Islet of Langerhans (tissue), 1 donor: ENCODE measurements around the gene PHLPP1.
"Not testable (repeated sequence)": the region's sequence is repeated elsewhere in the genome, so short reads cannot be mapped to it uniquely, and the experiment has no call there.

Source experiments
- FAIRE-seq: peaks from one replicate; lab custom pipeline; 2011; peaks lifted over from hg19 to GRCh38; lab: Jason Lieb, UNC

The PHLPP1 gene

DNA sequence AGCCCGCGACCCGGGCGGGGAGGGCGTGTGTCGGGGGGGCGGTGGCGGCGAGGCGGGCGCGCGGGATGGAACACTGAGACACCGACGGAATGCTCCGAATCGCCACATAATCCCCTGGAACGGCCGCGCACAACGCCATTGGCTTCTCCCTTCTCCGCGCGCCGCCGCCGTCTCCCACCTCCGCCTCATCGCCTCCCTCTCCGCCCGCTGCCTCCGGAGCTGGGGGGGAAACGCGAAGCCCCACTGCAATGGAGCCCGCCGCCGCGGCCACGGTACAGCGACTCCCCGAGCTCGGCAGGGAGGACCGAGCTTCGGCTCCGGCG, at the start of gene PHLPP1:
Gene PHLPP1, plus strand, starts transcription at position 106 of the 323 bp plus-strand sequence. Its CDS starts 143 bp downstream, at position 249.
- FAIRE-seq: no peak

DNA sequence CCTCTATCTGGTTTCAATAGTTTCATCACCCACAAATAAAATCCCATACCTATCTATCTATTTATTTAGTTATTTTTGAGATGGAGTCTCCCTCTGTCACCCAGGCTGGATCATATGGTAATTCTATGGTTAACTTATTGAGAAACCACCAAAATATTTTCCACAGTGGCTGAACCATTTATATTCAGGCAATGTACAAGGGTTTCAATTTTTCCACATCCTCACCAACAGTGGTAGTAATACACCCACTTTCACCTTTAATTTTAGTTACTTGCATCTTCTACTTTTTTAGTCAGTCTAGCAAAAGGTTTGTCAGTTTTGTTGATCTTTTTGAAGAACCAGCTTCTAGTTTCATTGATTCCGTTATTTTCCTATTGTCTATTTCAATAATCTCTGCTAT, 46.1 kb upstream of the PHLPP1 start:
- FAIRE-seq: no peak

- FAIRE-seq: no peak
These were observed 44.8 kb upstream of the PHLPP1 start for GRCh38 chr18:62670573-62670972.

- no peak for FAIRE-seq
These were observed 42.7 kb upstream of the PHLPP1 start for GRCh38 chr18:62672600-62672999.

DNA sequence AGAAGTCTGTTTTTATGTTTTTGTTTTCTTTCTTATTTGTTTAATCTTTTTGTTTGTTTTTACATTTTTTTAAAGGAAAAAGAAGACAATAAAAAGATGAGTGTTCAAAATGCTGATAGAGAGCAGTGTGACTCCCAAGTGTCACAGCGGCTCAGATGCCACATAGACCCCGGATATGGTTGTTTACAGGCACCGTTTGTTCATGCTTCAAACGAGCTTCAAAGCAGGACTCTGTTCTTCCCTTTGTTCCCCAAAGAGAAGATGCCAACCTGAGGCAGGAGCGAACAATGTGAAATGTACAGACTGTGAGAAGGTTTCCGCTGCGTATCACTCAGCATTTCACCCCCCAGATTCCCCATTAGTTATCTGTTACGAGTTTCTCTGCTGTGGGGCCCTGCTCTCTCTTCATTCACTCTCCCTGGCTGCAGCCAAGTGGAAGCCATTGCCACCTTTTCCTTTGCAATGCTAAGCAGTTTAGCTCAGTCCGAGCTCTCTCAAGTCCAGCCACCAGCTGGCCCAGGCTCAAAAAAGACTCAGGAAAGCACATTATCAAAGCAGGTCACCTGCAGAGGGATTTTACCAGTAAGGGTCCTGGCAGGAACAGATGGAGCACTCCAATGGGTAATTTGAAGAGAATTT, 36.4 kb upstream of the PHLPP1 start:
- no peak for FAIRE-seq

DNA sequence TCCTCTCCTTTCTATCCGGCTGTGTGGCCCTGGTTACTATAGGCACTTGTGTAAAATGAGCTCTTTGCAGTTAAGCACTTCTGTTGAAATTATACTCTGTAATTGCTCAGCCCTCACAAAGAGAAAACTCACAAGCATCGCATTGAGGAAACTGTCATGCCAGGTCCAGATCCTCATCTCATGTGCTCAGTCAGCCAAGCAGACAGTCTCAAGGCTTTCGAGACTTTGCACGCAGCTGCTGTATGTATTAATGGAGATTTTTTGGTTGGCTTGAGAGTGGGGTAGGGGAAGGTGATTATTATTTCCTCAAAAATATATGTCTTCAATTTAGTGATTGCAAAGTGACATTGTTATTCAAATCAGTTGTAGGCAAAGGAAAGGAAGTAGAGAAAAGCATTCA, 33.0 kb upstream of the PHLPP1 start:
- FAIRE-seq: no peak

DNA sequence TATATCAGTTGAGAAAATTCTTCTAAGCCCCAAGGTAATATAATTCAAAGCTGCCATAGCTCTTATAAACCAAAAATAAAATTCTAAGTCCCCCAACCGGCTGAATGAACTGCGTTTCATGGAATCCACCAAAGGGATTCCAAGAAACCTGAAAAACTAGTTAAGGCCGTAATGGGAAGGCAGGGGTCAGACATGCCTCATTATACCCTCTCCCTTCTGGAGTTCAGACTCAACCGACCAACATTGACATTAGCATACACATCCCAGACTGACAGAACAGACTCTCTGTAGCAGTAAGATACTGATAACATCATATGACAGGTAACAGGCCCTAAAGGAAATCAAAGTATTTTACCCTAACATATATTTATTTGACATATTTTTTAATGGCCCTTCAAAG, 31.4 kb upstream of the PHLPP1 start:
- FAIRE-seq: no peak

DNA sequence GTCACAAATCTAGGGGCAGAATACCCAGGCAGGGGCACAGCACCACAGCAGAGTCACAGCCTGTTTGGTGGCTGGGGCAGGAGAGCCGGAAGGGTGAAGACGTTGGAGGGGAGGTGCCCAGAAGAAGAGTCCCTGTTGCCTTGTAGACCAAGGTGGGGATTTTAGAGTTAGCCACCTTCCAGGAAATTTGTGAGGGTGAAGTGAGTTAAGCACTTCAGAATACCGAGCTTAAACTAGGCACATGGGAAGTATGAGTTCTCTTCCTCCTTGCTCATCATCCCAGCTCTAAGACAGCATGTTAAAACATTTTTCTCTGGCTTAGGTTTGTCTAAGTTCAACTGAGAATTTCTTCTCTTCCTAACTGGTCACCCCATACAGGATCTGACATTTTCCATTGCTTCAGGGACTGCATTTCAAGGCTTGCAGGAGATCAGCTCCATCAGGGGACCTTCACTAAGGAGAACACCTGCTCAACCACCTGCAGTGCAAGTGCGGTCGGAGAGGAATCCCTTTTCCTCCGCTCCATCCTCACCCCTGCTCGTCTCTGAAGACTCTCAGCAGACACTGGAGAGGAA, 26.5 kb upstream of the PHLPP1 start:
- FAIRE-seq: no peak

GRCh38 chr18:62690236-62690815, 25.0 kb upstream of the PHLPP1 start:
- no peak for FAIRE-seq

DNA sequence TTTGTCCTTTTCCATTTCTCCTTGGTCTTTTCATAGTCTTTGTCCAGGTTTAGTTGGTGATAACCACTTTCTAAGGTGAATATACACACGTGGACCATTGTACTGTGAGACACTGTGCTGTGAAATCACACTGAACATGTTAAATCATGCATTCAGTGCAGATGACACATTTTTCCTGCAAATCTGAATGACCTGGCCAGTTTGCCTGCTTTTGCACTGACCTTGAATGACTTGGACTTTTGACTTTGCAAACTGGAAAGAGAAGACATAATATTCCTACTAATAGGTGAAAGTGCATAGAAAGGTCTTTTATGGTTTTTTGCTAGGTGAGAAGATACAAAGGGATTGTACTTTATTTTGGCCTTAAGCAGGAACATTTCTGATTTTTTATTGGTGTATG, 21.7 kb upstream of the PHLPP1 start:
- FAIRE-seq: no peak

- FAIRE-seq: no peak
These were observed 17.7 kb upstream of the PHLPP1 start for GRCh38 chr18:62697636-62698035.

- FAIRE-seq: no peak
These were observed 13.1 kb upstream of the PHLPP1 start for GRCh38 chr18:62702259-62702658.

DNA sequence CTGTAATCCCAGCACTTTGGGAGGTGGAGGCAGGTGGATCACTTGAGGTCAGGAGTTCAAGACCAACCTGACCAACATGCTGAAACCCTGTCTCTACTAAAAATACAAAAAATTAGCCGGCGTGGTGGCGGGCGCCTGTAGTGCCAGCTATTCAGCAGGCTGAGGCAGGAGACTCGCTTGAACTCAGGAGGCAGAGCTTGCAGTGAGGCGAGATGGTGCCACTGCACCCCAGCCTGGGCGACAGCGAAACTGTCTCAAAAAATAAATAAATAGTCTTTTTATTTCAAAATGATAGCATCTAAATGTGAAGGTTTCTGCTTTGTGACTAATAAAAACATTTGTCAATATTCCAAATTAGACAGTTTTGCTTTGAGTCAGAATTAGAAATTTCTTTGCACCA, 8.5 kb upstream of the PHLPP1 start:
- not testable (repeated sequence) for FAIRE-seq

DNA sequence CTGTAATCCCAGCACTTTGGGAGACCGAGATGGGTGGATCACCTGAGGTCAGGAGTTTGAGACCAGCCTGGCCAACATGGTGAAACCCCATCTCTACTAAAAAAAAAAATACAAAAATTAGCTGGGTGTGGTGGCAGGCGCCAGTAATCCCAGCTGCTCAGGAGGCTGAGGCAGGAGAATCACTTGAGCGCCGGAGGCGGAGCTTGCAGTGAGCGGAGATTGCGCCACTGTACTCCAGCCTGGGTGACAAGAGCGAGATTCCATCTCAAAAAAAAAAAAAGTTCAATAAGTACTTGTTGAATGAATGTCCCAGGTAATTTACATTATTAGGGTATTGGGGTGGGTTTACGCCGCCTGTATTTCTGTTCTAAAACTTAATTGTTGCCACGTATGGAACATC, 5.4 kb upstream of the PHLPP1 start:
- not testable (repeated sequence) for FAIRE-seq

- no peak for FAIRE-seq
These were observed 4.9 kb upstream of the PHLPP1 start for GRCh38 chr18:62710417-62710816.

DNA sequence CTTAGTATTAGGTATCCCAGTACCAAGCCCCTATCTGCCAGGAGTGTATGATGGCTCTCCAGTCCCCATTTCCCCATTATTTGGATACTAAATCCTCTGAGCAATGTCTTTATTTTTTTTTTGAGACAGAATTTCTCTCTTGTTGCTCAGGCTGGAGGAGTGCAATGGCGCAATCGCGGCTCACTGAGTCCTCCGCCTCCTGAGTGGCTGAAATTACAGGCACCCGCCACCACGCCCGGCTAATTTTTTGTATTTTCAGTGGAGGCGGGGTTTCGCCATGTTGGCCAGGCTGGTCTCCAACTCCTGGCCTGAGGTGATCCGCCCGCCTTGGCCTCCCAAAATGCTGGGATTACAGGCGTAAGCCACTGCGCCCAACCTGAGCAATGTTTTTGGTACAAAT, 3.6 kb upstream of the PHLPP1 start:
- no peak for FAIRE-seq

DNA sequence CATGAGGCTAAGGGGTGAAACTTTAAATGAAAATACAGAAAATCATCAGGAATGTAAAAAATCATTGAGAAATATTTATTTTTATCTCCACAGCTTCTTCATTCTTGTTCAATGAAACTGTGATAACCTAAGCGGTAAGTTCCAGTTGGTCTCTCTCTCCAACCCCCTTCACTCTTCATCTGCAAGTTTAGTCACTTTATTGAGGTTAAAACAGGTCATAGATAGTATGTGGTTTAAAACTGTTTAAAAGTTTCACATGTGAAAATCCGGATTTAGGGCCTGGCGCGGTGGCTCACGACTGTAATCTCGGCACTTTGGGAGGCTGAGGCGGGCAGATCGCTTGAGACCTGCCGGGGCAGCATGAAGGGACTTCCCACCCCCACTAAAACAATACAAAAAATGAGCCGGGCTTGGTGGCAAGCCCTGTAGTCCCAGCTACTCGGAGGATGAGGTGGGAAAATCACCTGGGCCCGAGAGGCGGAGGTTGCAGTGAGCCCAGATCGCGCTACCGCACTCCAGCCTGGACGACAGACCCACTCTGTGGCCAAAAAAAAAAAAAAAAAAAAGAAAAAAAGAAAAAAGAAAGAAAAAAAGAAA, 1.6 kb upstream of the PHLPP1 start:
- FAIRE-seq: no peak

DNA sequence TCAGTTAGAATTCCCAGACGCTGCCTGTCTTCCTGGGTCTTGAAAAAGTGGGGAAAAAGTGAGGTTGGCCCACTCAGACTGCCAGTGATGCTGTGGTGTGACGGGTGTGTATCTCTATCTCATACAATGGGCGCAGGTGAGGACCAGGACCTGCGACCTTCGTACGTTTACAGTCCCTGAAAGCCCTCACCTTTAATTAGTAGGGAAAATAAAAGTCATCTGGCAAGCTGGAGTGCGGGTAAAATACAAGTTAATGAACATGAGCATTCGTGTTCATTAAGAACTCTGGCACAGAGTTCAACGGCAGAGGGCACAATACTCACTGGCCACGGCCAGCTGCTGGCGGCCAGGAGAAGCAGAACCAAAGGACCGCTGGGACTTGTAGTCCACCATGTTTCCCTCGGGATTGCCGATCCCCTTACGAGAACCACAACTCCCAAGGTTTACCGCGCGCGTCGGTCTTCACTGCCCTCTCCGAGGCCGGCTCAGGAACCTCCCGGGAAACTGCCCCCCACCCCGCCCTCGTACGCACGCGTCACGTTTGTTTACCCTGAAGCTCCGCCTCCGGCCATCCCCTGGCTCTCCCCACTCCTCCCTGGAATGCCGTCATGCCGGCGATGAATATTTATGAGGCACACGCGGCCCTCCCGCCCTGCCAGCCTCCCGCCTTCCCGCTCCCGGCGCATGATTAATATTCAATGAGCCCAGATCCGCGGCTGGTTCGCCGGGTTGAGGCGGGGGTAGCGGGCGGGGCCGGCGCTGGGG, 488 bp upstream of the PHLPP1 start:
- peak; percentile 92 for FAIRE-seq

DNA sequence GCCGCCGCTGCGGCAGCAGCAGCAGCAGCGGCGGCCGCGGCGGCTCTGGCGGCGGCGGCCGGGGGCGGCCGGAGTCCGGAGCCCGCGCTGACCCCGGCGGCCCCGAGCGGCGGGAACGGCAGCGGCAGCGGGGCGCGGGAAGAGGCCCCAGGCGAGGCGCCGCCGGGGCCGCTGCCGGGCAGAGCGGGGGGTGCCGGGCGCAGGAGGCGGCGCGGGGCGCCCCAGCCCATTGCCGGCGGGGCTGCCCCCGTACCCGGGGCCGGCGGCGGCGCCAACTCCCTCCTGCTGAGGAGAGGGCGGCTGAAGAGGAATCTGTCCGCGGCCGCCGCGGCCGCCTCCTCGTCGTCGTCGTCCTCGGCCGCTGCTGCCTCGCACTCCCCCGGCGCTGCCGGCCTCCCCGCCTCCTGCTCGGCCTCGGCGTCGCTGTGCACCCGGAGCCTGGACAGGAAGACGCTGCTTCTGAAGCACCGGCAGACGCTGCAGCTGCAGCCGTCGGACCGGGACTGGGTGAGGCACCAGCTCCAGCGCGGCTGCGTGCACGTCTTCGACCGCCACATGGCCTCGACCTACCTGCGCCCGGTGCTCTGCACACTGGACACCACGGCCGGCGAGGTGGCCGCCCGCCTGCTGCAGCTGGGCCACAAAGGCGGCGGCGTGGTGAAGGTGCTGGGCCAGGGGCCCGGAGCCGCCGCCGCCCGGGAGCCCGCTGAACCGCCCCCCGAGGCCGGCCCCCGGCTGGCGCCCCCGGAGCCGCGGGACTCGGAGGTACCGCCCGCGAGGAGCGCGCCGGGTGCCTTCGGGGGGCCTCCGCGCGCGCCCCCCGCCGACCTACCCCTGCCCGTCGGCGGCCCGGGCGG, 646 bp downstream of the PHLPP1 start:
- no peak for FAIRE-seq

DNA sequence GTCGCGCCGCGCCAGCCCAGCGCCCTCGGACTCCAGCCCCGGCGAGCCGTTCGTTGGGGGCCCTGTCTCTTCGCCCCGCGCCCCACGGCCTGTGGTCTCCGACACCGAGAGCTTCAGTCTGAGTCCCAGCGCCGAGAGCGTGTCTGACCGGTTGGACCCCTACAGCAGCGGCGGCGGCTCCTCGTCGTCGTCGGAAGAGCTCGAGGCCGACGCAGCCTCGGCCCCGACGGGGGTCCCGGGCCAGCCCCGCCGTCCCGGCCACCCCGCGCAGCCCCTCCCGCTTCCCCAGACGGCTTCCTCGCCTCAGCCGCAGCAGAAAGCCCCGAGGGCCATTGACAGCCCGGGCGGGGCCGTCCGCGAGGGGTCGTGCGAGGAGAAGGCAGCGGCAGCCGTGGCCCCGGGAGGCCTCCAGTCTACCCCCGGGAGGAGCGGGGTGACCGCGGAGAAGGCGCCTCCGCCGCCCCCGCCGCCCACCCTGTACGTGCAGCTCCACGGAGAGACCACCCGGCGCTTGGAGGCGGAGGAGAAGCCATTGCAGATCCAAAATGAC, 1.4 kb downstream of the PHLPP1 start:
- no peak for FAIRE-seq

DNA sequence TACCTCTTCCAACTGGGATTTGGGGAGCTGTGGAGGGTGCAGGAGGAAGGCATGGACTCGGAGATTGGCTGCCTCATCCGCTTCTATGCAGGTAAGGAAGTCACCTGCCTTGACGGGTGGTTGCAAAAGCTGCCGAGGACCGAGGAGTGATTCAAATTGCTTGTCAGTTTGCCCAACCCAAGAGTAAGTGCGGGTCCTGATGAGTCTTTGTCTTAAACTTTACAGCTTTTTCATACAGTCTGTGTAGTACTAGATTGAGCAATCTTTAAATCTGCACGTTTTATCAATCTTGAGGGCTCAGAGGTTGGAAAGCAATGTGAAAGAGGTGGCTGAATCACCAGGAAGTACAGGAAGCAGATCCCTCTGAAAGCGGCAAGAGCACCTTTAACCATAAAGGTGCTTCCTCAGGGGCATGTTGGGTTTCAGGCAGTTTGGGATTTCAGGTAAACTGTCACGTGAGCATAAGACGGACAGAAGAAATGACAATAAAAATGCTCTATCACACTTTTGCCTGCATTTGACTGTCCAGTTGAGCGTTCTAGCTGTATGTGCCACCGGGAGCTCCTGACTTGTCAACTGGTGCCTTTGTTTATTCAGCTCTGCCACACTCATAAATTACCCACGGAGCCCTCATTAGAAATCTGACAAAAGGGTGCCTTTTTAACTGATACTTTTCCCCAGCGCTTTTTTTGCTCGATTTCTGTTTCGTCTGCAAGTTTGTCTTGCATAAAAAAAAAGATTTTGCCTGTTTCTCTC, 2.0 kb downstream of the PHLPP1 start:
- no peak for FAIRE-seq
